Heart left ventricle (tissue), 16 donors: ENCODE results near the gene PODXL2. TPM values are rescaled to one million over a fixed set of nuclear protein-coding genes. Genes with fewer than 3 reads are reported as not detected.
A peak's percentile ranks its signal among the peaks of the same experiment; 100 is the strongest.

Experiments used
- ATAC-seq, 4 donors: fragments of 200-7000 bp; cut with Tn5 transposase; one replicate each; pipeline ENCODE4 v1.9.1; 2020 to 2022; ENCODE audit warnings: moderate library complexity in 4 of 4, mild to moderate bottlenecking in 3 of 4, moderate number of reproducible peaks in 1 of 4
- DNase-seq, 5 donors: peaks; one replicate each; pipeline ENCODE4 v3.0.0-alpha.2; 2020
- H3K27ac ChIP-seq, 12 donors: fragments of 200-600 bp; sonication (generic) in 4 of 12; one replicate each; pipeline versions ENCODE4 v1.5.0 to v1.8.0; 2016 to 2022; ENCODE audit warnings: mild to moderate bottlenecking in 2 of 12
- H3K27me3 ChIP-seq, 9 donors: fragments of 200-600 bp; sonication (generic) in 2 of 9; one replicate each; pipeline versions ENCODE4 v1.5.1 to v1.8.0; 2016 to 2022; ENCODE audit warnings: mild to moderate bottlenecking in 3 of 9
- H3K36me3 ChIP-seq, 9 donors: fragments of 200-600 bp; sonication (generic) in 2 of 9; one replicate each; pipeline versions ENCODE4 v1.5.0 to v1.8.0; 2018 to 2022; ENCODE audit warnings: mild to moderate bottlenecking in 2 of 9
- H3K4me1 ChIP-seq, 12 donors: fragments of 200-600 bp; sonication (generic) in 4 of 12; one replicate each; pipeline versions ENCODE4 v1.5.0 to v1.8.0; 2016 to 2022; ENCODE audit warnings: mild to moderate bottlenecking in 3 of 12
- H3K4me3 ChIP-seq, 12 donors: fragments of 200-600 bp; sonication (generic) in 4 of 12; one replicate each; pipeline versions ENCODE4 v1.5.0 to v1.8.0; 2017 to 2022; ENCODE audit warnings: mild to moderate bottlenecking in 9 of 12, moderate library complexity in 4 of 12
- H3K9me3 ChIP-seq, 12 donors: fragments of 200-600 bp; sonication (generic) in 4 of 12; one replicate each; pipeline versions ENCODE4 v1.5.0 to v1.8.0; 2016 to 2022; ENCODE audit warnings: mild to moderate bottlenecking in 1 of 12
- POLR2A ChIP-seq, 2 donors: fragments of 450-650 bp; IDR thresholded peaks; one replicate each; pipeline ENCODE4 v1.6.1; 2017; ENCODE audit warnings: antibody characterized with exemption in 2 of 2, mild to moderate bottlenecking in 2 of 2, moderate library complexity in 2 of 2
- WGBS, 4 donors: extraction: QIAGEN DNeasy Blood & Tissue Kit in 2 of 4; methylation state at CpG; one replicate each; pipeline versions ENCODE4 v1.1.5 to v1.1.7; 2013 to 2018; 5-methylcytosine and 5-hydroxymethylcytosine counted together
- intact Hi-C, 10 donors: fragments of 100-400 bp; cut with DNase I; formaldehyde crosslinking; loops; one replicate each; pipeline versions ENCODE4 v1.11.1 to v1.14.2; 2022
- polyA plus RNA-seq, 2 donors: library from polyadenylated mRNA; stranded (reverse); fragments of 200-250 nt; gene quantifications; one replicate each; pipeline ENCODE4 v1.2.3, GENCODE V29; 2013
- total RNA-seq, 9 donors: library from RNA; depleted of rRNA in 2 of 9; stranded (reverse); fragments of >200 nt in 2 of 9; fragmentation: NEBNext Ultra II Directional in 3 of 9; extraction: Animal tissue kit (Norgen Biotek cat#: 25700) in 3 of 9; gene quantifications; one replicate each; pipeline versions ENCODE4 v1.1.0 to v1.2.4, GENCODE V29; 2016 to 2023
- TF ChIP-seq, protein P1 (sequence below), 12 donors: fragments of 200-600 bp; sonication (generic) in 4 of 12; IDR thresholded peaks; one replicate each; pipeline versions ENCODE4 v1.5.0 to v1.8.0; 2018 to 2022; ENCODE audit warnings: antibody characterized with exemption in 12 of 12, mild to moderate bottlenecking in 5 of 12
- donor health status: ischemic (EF 13 %, LVEDD 7.1; RV severe dilation, severe dysfunction).
- donor health status: healthy with polysubstance abuse.
- donor health status: DM: no; HTN: yes; CAD: no.
- donor health status: DM: no; HTN: no; CAD: no.
- donor health status: ischemic (EF 25% LVEDD 6.9; RV normal size, moderate dysfunction).
- donor health status: ischemic (EF 25% LVEDD 5.7; RV mildly dilated, moderate dysfunction).
- donor health status: healthy.
- donor health status: DM: yes; HTN: yes; CAD: no.
- donor health status: ischemic (EF 35%, LVEDD 5.7; RV mildly dilated, moderate dysfunction).
- donor health status: nonischemic (EF 11% LVEDD 7.7; RV severe dilation, severe dysfunction).
- donor health status: DM: yes; HTN: yes; CAD: no.
- donor health status: PGD.
- donor health status: ischemic (EF 29% LVEDD 5.4; RV normal size, mild dysfunction).
- donor health status: nonischemic (EF 23%, LVEDD 6.1; RV moderate dilation, normal function).

Gene PODXL2
- total and polyA plus RNA-seq, 11 donors = 0.72 to 4.1 (median 2.1) TPM

GRCh38 chr3:127585163-127585812 lies 43.7 kb upstream of the PODXL2 start:
- ATAC-seq = no peak
- Histone ChIP-seq H3K4me3 (no peak overlapping the region), H3K4me1 (peaks cover 0 to 64% (median 33%) of the 10 kb centered on the region in 12 donors), H3K27ac (no peak overlapping the region), H3K9me3 (no peaks in the 10 kb centered on the region), H3K36me3 (peaks cover 0 to 5% (median 0%) of the 10 kb centered on the region in 9 donors), H3K27me3 (no peaks in the 10 kb centered on the region)
- WGBS, 4 donors = 62 to 71% (median 66%) methylated on average over 4 of the region's 4 CpGs
- intact Hi-C loops = no loop called here
- peak in 1 of 5 donors; percentile 21 for DNase-seq
- no peak for TF ChIP-seq POLR2A (IDR thresholded peaks at IDR 0.05)
- TF ChIP-seq, protein P1, sequence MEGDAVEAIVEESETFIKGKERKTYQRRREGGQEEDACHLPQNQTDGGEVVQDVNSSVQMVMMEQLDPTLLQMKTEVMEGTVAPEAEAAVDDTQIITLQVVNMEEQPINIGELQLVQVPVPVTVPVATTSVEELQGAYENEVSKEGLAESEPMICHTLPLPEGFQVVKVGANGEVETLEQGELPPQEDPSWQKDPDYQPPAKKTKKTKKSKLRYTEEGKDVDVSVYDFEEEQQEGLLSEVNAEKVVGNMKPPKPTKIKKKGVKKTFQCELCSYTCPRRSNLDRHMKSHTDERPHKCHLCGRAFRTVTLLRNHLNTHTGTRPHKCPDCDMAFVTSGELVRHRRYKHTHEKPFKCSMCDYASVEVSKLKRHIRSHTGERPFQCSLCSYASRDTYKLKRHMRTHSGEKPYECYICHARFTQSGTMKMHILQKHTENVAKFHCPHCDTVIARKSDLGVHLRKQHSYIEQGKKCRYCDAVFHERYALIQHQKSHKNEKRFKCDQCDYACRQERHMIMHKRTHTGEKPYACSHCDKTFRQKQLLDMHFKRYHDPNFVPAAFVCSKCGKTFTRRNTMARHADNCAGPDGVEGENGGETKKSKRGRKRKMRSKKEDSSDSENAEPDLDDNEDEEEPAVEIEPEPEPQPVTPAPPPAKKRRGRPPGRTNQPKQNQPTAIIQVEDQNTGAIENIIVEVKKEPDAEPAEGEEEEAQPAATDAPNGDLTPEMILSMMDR (IDR thresholded peaks at IDR 0.05) = no peak

- DNase-seq (peak in 1 of 5 donors; percentile 33), ATAC-seq (no peak)
- Histone ChIP-seq H3K9me3 (no peaks in the 10 kb centered on the region), H3K36me3 (peaks cover 0 to 5% (median 0%) of the 10 kb centered on the region in 9 donors), H3K4me3 (no peak overlapping the region), H3K27me3 (no peaks in the 10 kb centered on the region), H3K4me1 (peaks cover 0 to 58% (median 33%) of the 10 kb centered on the region in 12 donors), H3K27ac (no peak overlapping the region)
- no peak for TF ChIP-seq POLR2A (IDR thresholded peaks at IDR 0.05)
- TF ChIP-seq, protein P1 (IDR thresholded peaks at IDR 0.05) = no peak
- intact Hi-C loops = no loop called here
- 84 to 95% (median 91%) methylated on average over 6 of the region's 6 CpGs for WGBS, 4 donors
Observed at GRCh38 chr3:127585813-127586413, 43.1 kb upstream of the PODXL2 start.

DNA sequence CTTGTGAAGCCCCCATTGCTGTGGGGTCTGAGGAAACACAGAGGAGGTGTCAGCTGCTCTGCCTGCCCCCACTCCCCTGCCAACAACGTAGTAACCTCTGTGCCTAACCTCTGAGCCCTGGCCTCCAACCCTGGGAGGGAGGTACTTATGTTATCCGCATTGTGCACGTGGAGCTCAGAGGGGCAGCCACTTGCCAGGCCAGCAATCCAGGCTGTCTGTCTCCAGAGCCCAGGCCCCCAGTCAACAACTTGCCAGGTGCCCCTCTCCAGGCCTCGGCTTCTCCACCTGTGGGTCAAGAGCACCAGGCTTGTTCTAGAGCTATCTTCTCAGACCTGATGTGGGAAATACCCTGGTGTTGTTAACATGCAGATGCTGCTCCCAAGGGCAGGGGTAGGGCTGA lies 41.1 kb upstream of the PODXL2 start:
- intact Hi-C loops = no loop called here
- peaks cover 0 to 64% (median 42%) of the 10 kb centered on the region in 12 donors for H3K4me1 ChIP-seq
- H3K27me3 ChIP-seq = no peaks in the 10 kb centered on the region
- H3K36me3 ChIP-seq = peaks cover 0 to 5% (median 0%) of the 10 kb centered on the region in 9 donors
- no peak for TF ChIP-seq POLR2A (IDR thresholded peaks at IDR 0.05)
- TF ChIP-seq, protein P1 (IDR thresholded peaks at IDR 0.05) = no peak
- WGBS, 4 donors = 62 to 77% (median 68%) methylated on average over 3 to 4 of the region's 4 CpGs
- ATAC-seq = no peak
- H3K27ac ChIP-seq = no peak overlapping the region
- H3K9me3 ChIP-seq = no peaks in the 10 kb centered on the region
- H3K4me3 ChIP-seq = no peak overlapping the region
- DNase-seq = peak in 1 of 5 donors; percentile 54

GRCh38 chr3:127588806-127589577 lies 40.0 kb upstream of the PODXL2 start:
- Histone ChIP-seq H3K4me3 (peak overlapping the region; percentile 77 to 99 (median 96)), H3K4me1 (peaks cover 0 to 64% (median 42%) of the 10 kb centered on the region in 12 donors)
- 8 to 18% (median 15%) methylated on average over 9 to 12 of the region's 12 CpGs for WGBS, 4 donors

More at GRCh38 chr3:127588806-127589577, 40.0 kb upstream of the PODXL2 start:
- H3K27me3 ChIP-seq = no peaks in the 10 kb centered on the region
- ATAC-seq = no peak
- TF ChIP-seq, protein P1 (IDR thresholded peaks at IDR 0.05) = no peak
- no peak for TF ChIP-seq POLR2A (IDR thresholded peaks at IDR 0.05)
- H3K36me3 ChIP-seq = no peaks in the 10 kb centered on the region
- intact Hi-C loops = no loop called here
- peak in 1 of 5 donors; percentile 25 for DNase-seq
- no peaks in the 10 kb centered on the region for H3K9me3 ChIP-seq
- peak overlapping the region in 9 of 12 donors; percentile 88 to 97 (median 93) for H3K27ac ChIP-seq
